Spleen (tissue), 11 donors: ENCODE measurements around the gene C11orf21. TPM values are rescaled to one million over a fixed set of nuclear protein-coding genes. Genes with fewer than 3 reads are reported as not detected.

ENCODE experiments used
- DNase-seq: peaks from one replicate; pipeline ENCODE4 v3.0.0-alpha.2; 2020
- H3K27ac ChIP-seq, 8 donors: fragments of 200-600 bp; sonication (generic) in 7 of 8; 1 replicate in 4 of 8; 2 replicates in 4 of 8; pipeline versions ENCODE4 v1.5.0 to v1.8.0; 2016 to 2021; ENCODE audit warnings: inconsistent platforms in 4 of 8, mild to moderate bottlenecking in 4 of 8, moderate library complexity in 1 of 8
- H3K27me3 ChIP-seq, 7 donors: fragments of 200-600 bp; sonication (generic) in 6 of 7; replicated peaks in 1 of 7; 1 replicate in 4 of 7; 2 replicates in 3 of 7; pipeline versions ENCODE4 v1.5.0 to v1.8.0; 2016 to 2021; ENCODE audit warnings: inconsistent platforms in 3 of 7, mild to moderate bottlenecking in 1 of 7
- H3K36me3 ChIP-seq, 6 donors: fragments of 200-600 bp; sonication (generic) in 5 of 6; 1 replicate in 4 of 6; 2 replicates in 2 of 6; pipeline versions ENCODE4 v1.5.0 to v1.8.0; 2016 to 2021; ENCODE audit warnings: inconsistent platforms in 2 of 6
- H3K4me1 ChIP-seq, 6 donors: fragments of 200-600 bp; sonication (generic) in 5 of 6; 1 replicate in 3 of 6; 2 replicates in 3 of 6; pipeline versions ENCODE4 v1.5.0 to v1.8.0; 2016 to 2021; ENCODE audit warnings: inconsistent platforms in 3 of 6
- H3K4me3 ChIP-seq, 8 donors: fragments of 200-600 bp; sonication (generic) in 7 of 8; 1 replicate in 4 of 8; 2 replicates in 4 of 8; pipeline versions ENCODE4 v1.5.0 to v1.8.0; 2016 to 2021; ENCODE audit warnings: inconsistent platforms in 4 of 8, mild to moderate bottlenecking in 4 of 8, moderate library complexity in 2 of 8
- H3K9me3 ChIP-seq, 8 donors: fragments of 200-600 bp; sonication (generic) in 7 of 8; 1 replicate in 4 of 8; 2 replicates in 4 of 8; pipeline versions ENCODE4 v1.5.0 to v1.8.0; 2016 to 2021; ENCODE audit warnings: inconsistent platforms in 4 of 8
- POLR2A ChIP-seq, 3 donors: fragments of 450-650 bp; IDR thresholded peaks; one replicate each; pipeline ENCODE4 v1.5.1; 2017; ENCODE audit warnings: antibody characterized with exemption in 3 of 3, mild to moderate bottlenecking in 1 of 3
- POLR2AphosphoS5 ChIP-seq, 3 donors: sonication (generic); formaldehyde crosslinking; IDR thresholded peaks; one replicate each; pipeline ENCODE4 v1.5.1; 2017; ENCODE audit warnings: antibody characterized with exemption in 3 of 3
- WGBS, 5 donors: extraction: QIAGEN DNeasy Blood & Tissue Kit in 3 of 5; methylation state at CpG; one replicate each; pipeline versions ENCODE4 v1.1.5 to v1.1.7; 2013 to 2018; 5-methylcytosine and 5-hydroxymethylcytosine counted together
- intact Hi-C: fragments of 100-400 bp; cut with DNase I; formaldehyde crosslinking; loops from one replicate; pipeline ENCODE4 v1.15.0; 2023; ENCODE audit warnings: low total_unique reads
- polyA plus RNA-seq, 3 donors: library from polyadenylated mRNA; stranded (reverse); fragments of 200-250 nt; gene quantifications; one replicate each; pipeline ENCODE4 v1.2.1, GENCODE V29; 2013
- total RNA-seq, 7 donors: library from RNA; depleted of rRNA in 3 of 7; stranded (reverse); fragments of >200 nt in 3 of 7; fragmentation: NEBNext Ultra II Directional in 4 of 7; extraction: Animal tissue kit (Norgen Biotek cat#: 25700) in 4 of 7; gene quantifications; one replicate each; pipeline versions ENCODE4 v1.1.0 to v1.2.1, GENCODE V29; 2016 to 2021
- TF ChIP-seq, protein P1 (sequence below), 11 experiments: fragments of 200-600 bp in 7 of 11; fragments of 450-650 bp in 4 of 11; sonication (generic) in 4 of 11; IDR thresholded peaks in 8 of 11; conservative IDR thresholded peaks in 3 of 11; 1 replicate in 7 of 11; 2 replicates in 4 of 11; pipeline versions ENCODE4 v1.4.0 to v1.8.0; 2016 to 2021; ENCODE audit warnings: antibody characterized with exemption in 11 of 11, inconsistent platforms in 4 of 11, mild to moderate bottlenecking in 1 of 11
- donor health status: healthy with polysubstance abuse.
- donor health status: DM: no; HTN: no; CAD: no; lungs with moderate emphysema.
- donor health status: DM: no; HTN: no; CAD: no.
- donor health status: Bipolar disorder and iron deficiency.
- donor health status: healthy.
- donor health status: DM: no; HTN: no; CAD: no.
- donor health status: DM: yes; HTN: yes; CAD: no.

The C11orf21 gene
- total and polyA plus RNA-seq, 10 donors, result 8.6 to 24.9 (median 17.1) TPM

DNA sequence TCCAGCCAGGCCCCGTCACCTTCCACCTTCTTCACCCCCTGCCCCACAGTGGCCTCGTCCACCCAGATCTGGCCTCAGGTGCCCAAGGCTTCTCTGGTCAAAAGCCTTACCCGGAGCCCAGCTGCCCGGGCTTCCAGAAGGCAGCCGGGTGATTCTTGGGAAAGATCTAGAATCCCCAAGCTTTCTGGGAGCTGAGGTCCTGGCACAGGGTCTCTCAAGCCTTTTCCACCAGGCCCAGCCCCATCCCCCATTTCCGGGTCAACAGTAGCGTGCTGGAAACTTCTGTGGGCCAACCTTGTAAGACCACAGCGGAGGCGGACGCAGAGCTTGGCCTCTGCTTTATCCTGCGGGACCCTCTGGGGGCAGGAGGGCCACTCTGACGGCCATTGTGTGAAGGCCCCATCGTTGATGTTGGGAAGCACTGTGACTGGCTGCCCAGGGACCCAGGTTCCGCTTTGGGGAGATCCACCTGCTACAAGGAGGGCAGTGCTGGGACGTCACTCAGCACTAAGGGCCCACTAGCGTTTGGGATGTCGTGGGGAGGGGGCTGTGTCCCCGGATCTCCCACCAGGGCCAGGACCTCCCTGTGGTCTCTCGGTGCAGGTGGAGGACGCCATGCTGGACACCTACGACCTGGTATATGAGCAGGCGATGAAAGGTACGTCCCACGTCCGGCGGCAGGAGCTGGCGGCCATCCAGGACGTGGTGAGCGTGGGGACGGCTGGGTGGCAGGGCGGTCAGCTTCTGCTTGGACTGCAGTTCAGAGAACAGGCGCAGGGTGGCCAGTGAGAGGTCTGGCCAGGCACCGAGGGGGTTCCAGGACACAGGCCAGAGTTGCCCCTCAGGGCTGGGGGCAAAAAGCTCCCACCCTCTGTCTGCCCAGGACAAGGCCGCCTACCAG lies 11.6 kb upstream of the C11orf21 start:
- H3K4me1 ChIP-seq, result peaks cover 0 to 46% (median 14%) of the 10 kb centered on the region in 6 donors
- H3K27me3 ChIP-seq, result no peaks in the 10 kb centered on the region
- H3K4me3 ChIP-seq, result no peak overlapping the region
- 81 to 93% (median 87%) methylated on average over 33 to 34 of the region's 34 CpGs for WGBS, 5 donors
- DNase-seq, result peak; percentile 61
- intact Hi-C loops, result no loop called here
- peak overlapping the region in 3 of 8 donors; percentile 13 to 65 (median 33) for H3K27ac ChIP-seq
- peak; percentile 23 to 49 (median 32) for TF ChIP-seq POLR2AphosphoS5 (IDR thresholded peaks at IDR 0.05)
- TF ChIP-seq, protein P1, sequence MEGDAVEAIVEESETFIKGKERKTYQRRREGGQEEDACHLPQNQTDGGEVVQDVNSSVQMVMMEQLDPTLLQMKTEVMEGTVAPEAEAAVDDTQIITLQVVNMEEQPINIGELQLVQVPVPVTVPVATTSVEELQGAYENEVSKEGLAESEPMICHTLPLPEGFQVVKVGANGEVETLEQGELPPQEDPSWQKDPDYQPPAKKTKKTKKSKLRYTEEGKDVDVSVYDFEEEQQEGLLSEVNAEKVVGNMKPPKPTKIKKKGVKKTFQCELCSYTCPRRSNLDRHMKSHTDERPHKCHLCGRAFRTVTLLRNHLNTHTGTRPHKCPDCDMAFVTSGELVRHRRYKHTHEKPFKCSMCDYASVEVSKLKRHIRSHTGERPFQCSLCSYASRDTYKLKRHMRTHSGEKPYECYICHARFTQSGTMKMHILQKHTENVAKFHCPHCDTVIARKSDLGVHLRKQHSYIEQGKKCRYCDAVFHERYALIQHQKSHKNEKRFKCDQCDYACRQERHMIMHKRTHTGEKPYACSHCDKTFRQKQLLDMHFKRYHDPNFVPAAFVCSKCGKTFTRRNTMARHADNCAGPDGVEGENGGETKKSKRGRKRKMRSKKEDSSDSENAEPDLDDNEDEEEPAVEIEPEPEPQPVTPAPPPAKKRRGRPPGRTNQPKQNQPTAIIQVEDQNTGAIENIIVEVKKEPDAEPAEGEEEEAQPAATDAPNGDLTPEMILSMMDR (IDR thresholded peaks at IDR 0.05 in 8 of 11, conservative IDR thresholded peaks at IDR 0.05 in 3 of 11), result no peak
- no peak for TF ChIP-seq POLR2A (IDR thresholded peaks at IDR 0.05)
- H3K36me3 ChIP-seq, result no peaks in the 10 kb centered on the region
- H3K9me3 ChIP-seq, result no peaks in the 10 kb centered on the region

GRCh38 chr11:2312232-2313042 lies 10.7 kb upstream of the C11orf21 start:
- Histone ChIP-seq H3K4me3 (no peak overlapping the region), H3K27ac (peak overlapping the region in 3 of 8 donors; percentile 7 to 33 (median 13)), H3K4me1 (peaks cover 0 to 52% (median 16%) of the 10 kb centered on the region in 6 donors), H3K27me3 (no peaks in the 10 kb centered on the region), H3K36me3 (no peaks in the 10 kb centered on the region), H3K9me3 (no peaks in the 10 kb centered on the region)
- TF ChIP-seq, protein P1 (IDR thresholded peaks at IDR 0.05 in 8 of 11, conservative IDR thresholded peaks at IDR 0.05 in 3 of 11), result no peak
- TF ChIP-seq POLR2A (IDR thresholded peaks at IDR 0.05) (no peak), POLR2AphosphoS5 (IDR thresholded peaks at IDR 0.05) (peak in 1 of 3 donors; percentile 53)
- DNase-seq, result peak; percentile 61
- WGBS, 5 donors, result 84 to 90% (median 86%) methylated on average over 14 to 22 of the region's 22 CpGs
- intact Hi-C loops, result no loop called here

GRCh38 chr11:2311353-2312133 lies 9.8 kb upstream of the C11orf21 start:
- H3K4me1 ChIP-seq, result peaks cover 3 to 60% (median 24%) of the 10 kb centered on the region in 6 donors

More at GRCh38 chr11:2311353-2312133, 9.8 kb upstream of the C11orf21 start:
- Histone ChIP-seq H3K27ac (peak overlapping the region in 3 of 8 donors; percentile 0 to 33 (median 7)), H3K4me3 (no peak overlapping the region), H3K9me3 (no peaks in the 10 kb centered on the region), H3K36me3 (no peaks in the 10 kb centered on the region), H3K27me3 (no peaks in the 10 kb centered on the region)
- WGBS, 5 donors, result 80 to 88% (median 86%) methylated on average over 20 to 21 of the region's 21 CpGs
- DNase-seq, result peak; percentile 54
- no peak for TF ChIP-seq POLR2A (IDR thresholded peaks at IDR 0.05)
- no peak for TF ChIP-seq POLR2AphosphoS5 (IDR thresholded peaks at IDR 0.05)
- TF ChIP-seq, protein P1 (IDR thresholded peaks at IDR 0.05 in 8 of 11, conservative IDR thresholded peaks at IDR 0.05 in 3 of 11), result no peak
- intact Hi-C loops, result no loop called here
